Medulla oblongata (tissue), 1 donor: ENCODE measurements around the gene RPS15A.
"Not testable (repeated sequence)": the region's sequence is repeated elsewhere in the genome, so short reads cannot be mapped to it uniquely, and the experiment has no call there.

Source experiments
- DNase-seq: peaks from one replicate; pipeline ENCODE4 v3.0.0-alpha.2; 2015; ENCODE audit errors: extremely low spot score

Gene RPS15A

DNA sequence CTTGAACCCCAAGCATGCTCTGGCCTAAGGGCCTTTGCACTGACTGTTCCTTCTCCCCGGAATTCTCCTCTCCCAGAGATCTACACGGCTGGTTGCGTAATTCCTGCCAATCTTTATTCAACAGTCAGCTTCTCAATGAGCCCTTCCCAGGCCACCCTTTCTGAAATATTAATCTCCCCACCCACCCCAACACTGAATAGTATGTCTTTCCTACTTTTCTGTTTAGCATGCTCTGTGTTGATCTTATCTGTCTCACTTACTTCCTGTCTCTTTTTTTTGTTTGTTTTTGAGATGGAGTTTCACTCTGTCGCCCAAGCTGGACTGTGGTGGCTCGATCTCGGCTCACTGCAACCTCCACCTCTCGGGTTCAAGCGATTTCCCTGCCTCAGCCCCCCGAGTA is 33.5 kb downstream of the RPS15A start:
- not testable (repeated sequence) for DNase-seq

DNA sequence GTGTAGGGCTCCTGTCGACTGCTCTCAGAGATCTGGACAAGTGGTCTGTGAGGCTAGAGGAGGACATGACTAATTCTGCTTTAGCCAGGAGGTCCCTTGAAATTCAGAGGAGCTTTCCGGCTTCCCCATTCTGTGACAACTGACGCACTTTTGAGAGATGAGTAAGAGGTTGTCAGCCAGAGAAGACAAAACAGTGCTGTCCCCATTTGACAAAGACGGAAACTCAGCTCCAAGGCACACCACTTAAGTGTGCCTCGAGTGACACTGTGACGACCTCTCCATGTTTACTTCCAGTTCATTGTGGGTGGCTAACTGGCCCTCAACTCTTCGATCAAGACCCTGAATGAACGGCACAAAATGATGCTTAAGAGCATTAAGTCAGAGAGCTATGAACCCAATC is 47.3 kb downstream of the RPS15A start:
- DNase-seq = not testable (repeated sequence)

- DNase-seq = not testable (repeated sequence)
These were observed 50.1 kb downstream of the RPS15A start for GRCh38 chr16:18740027-18740426.

- DNase-seq = not testable (repeated sequence)
These were observed 51.4 kb downstream of the RPS15A start for GRCh38 chr16:18738768-18739167.

DNA sequence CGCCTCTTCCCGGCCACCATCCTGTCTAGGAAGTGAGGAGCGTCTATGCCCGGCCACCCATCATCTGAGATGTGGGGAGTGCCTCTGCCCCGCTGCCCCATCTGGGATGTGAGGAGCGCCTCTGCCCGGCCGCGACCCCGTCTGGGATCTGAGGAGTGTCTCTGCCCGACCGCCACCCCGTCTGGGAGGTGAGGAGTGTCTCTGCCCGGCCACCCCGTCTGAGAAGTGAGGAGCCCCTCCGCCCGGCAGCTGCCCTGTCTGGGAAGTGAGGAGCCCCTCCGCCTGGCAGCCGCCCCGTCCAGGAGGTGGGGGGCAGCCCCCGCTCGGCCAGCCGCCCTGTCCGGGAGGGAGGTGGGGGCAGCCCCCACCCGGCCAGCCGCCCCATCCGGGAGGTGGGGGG is 55.9 kb downstream of the RPS15A start:
- DNase-seq = not testable (repeated sequence)
